IPS-18c (cell line): ENCODE measurements around the gene NHERF1.

Experiments used
- H3K4me3 ChIP-seq: 2 replicates; pipeline ENCODE4 v1.7.0; 2013; ENCODE audit warnings: low read depth, mild to moderate bottlenecking, low read length, moderate library complexity; ENCODE audit not compliant: insufficient read depth
- H3K9me3 ChIP-seq: one replicate; pipeline ENCODE4 v1.6.1; 2013; ENCODE audit warnings: mild to moderate bottlenecking, low read length, moderate library complexity; ENCODE audit not compliant: control insufficient read depth, insufficient read depth

Gene NHERF1

DNA sequence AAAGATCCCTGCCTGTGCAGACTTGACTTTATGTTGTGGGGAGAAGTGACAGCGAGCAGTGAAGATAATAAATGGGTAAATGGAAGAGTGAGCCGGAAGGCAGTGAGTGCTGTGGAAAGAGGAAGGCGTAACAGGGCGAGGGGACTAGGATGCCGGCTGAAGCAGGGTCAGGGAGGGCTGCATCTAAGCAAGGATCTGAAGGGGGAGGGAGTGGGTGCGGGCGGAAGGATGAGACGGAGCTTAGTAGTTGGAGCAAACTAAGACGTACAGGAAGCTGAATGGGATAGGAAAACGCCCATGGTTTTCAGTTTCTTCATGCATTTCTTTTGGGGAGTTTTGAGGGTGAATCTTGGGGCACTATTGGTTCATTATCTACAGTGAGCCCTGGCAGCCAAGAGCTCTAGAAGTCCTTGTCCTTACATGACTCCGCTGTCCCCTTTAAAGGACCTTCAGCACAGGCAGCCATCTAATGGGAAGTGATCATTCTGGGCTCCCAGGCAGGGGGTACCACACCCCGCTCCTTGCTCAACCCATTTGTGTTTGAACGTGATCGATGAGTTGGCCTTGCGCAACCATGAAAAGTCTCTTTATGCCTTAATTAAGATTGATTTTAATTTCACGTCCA lies 38.1 kb downstream of the NHERF1 start:
- Histone ChIP-seq H3K4me3 (no peak overlapping the region), H3K9me3 (peaks cover 6% of the 10 kb centered on the region)

DNA sequence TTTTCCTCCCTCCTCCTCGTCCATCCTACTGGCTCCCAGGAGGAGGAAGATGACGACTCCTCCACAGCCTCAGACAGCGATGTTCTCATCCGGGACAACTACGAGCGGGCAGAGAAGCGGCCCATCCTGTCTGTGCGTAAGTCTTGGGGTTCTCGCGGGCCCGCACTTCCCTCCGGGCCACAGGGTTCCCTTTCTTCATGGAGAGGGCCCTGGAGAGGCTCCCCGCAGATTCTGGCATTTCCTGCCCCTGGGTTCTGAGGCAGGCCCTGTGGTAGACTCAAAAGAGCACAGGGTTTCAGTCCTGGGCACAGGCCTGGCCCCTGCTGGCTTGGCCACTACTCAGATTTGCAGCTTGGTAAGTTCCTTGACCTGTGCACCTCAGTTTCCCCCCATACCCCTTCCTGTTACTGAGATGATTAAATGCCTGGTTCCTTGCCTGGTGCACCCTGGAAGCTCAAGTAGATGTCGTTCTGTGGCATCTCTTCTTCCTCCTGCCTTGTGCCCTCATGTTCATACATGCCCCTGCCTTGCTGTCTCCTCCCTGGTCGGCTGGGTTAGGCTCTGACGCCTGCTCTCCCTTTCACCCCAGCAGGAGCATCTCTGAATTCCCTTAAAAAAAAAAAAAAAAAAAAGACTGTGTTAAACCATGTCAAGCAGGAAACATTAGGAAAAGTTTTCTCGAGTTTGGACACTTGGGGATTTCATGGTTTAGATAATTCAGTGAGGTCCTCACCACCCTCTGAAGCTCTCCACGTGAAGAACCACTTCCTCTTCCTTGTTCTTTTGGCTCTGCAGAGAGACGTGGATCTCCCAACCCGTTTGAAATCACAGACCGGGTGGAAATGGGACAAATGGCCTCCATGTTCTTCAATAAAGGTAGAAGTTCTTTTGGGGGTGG lies 42.0 kb downstream of the NHERF1 start:
- Histone ChIP-seq H3K4me3 (no peak overlapping the region), H3K9me3 (peaks cover 4% of the 10 kb centered on the region)

DNA sequence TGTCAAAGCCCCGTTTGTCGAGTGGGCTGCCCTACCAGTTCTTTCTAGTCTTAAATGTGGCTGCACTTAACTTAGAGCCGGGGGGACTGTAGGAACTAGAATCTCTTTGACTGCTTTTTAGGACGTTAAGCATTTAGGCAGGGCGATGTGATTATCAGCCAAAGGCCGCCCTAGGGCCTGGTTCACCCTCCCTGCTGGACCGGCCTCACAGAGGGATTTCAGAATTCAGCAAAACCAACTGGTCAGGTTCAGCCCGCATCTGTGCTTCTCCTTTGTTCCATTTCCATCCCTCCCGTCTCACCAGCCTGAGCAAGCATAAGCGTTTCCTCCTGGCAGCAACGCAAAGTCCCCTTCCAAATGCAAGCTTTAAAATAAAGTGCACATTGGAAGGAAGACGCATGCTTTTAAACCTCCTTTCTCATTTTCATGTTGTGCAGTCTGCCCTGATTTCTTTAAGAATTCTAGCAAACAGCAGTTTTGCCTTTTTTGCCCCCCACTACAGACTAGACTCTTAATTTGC lies 44.2 kb downstream of the NHERF1 start:
- no peak overlapping the region for H3K4me3 ChIP-seq
- peaks cover 4% of the 10 kb centered on the region for H3K9me3 ChIP-seq

DNA sequence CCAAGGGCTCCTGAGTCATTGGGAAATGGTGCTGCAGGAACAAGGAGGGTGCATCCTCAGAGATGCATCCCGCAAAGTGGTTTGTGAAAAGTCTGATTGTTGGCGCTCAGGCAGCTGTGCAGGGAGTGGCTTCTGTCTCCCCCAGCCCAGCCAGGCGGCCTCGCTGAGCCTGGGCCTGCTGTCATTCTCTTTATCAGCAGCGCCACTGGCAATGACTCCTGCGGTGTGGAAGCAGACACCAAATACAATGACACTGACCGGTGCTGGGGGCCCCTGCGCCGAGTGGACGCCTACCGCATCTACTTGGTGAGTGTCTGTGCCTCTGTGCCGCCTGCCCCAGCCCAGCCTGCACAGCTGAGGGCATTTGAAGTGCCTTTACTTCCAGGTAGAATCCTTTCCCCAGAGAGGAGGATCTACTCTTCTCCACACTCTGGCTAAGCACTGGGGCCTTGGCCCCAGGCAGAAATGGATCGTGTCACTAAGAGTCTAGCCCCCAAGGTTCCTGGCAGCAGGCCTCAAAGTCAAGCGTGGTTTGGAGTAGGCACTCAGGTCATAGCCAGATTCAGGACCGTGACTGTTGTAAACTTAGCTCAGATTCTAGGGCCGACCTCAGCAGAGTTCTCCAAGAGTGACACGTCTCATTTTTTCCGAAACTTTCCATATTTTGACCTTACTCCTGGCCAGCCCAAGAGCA lies 47.0 kb downstream of the NHERF1 start:
- Histone ChIP-seq H3K9me3 (no peaks in the 10 kb centered on the region), H3K4me3 (no peak overlapping the region)

DNA sequence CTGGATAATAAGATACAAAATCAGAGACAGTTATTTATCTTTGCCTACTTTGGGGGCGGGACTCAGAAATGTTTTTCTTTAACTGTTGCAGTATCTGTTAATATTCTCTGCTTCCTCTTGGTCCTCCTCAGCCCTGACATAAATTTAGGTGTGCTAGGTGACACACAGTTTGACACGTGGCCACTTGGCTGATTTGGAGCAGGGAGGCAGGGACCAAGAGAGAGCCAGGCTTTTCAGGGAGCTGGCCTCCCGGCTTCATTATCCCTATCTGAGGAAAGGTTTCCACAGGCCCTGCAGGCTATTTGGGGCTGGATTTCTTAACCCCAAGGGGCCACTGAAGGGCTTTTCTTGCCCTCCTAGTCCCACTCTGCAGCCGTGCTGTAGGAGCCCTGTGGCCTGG lies 47.8 kb downstream of the NHERF1 start:
- H3K9me3 ChIP-seq = no peaks in the 10 kb centered on the region
- H3K4me3 ChIP-seq = no peak overlapping the region

DNA sequence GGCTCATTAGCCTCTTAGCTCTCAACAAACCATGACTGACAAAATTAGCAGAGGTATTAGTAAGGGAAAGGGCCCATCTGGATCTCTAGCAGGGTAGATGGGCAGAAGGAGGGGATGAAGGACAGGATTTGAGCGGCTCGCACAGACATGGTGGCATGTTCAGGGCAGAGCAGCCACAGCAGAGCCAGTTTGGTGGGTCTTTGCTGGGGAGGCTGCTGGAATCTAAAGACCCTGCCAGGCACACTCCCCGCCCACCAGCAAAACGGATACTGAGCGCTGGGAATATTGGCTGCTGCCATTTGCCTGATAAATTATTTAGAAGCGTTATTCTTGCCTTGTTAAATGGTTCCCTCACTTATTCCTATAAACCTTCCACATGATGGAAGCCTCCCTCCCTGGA lies 48.4 kb downstream of the NHERF1 start:
- H3K4me3 ChIP-seq = no peak overlapping the region
- no peaks in the 10 kb centered on the region for H3K9me3 ChIP-seq

DNA sequence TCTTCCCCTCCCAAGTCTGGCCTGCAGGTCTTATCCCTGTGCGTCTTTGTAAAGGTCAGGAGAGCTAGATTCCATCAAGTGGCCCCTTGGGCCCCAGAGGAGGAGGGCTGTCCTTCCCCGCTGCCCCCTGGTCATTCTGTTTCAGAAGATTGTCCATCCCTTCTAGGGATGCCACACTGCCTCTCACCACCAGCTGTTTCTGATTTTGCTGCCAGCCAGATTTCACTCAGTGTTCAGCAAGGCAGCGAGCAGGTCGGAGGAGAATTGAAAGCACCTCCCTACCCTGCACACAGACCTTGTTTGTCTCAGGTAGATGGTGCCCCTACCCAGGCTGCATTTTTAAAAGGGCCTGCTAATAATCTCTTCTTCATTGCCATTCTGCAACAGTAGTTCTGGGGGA lies 49.4 kb downstream of the NHERF1 start:
- Histone ChIP-seq H3K9me3 (no peaks in the 10 kb centered on the region), H3K4me3 (no peak overlapping the region)

DNA sequence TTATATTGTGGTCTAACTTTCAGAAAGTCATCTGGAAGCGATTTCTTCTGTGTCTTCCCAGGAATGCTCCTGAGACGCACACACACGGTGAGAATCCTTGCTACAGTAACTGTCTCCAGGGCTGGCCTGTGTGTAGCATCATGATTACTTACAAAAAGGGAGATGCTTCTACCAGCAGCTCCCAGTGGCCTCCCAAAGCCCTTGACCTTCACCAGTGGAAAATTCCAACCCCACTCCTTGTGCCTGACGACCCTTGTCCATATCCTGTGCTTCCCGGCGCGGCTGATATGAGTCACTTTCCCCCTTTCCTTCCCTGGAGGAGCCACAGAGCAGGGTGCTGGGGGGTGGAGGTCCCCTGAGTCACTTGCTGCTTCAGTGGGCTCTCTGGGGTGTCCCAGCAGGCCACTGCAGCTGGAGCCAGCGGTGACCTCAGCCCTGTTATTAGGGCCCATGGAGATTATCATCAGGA lies 49.8 kb downstream of the NHERF1 start:
- Histone ChIP-seq H3K9me3 (no peaks in the 10 kb centered on the region), H3K4me3 (no peak overlapping the region)

DNA sequence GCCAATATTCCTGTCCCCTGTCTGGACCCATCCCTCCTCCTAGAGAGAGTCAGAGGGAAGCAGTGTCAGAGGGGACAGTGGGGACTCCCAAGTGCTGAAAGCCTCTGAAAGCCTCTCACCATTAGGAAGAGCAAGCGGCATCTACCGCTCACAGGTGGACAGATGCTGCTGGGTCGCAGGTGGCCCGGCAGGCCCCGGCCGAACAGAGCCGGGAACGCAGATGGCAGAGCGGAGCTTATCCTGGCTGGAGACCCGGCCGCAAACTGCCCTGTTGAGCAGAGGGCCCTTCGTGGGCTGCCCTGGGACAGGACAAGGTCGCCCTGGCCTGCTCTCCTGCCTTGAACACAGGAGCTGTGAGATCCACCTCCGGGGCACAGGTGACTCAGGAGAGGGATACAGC lies 50.7 kb downstream of the NHERF1 start:
- Histone ChIP-seq H3K4me3 (no peak overlapping the region), H3K9me3 (no peaks in the 10 kb centered on the region)

DNA sequence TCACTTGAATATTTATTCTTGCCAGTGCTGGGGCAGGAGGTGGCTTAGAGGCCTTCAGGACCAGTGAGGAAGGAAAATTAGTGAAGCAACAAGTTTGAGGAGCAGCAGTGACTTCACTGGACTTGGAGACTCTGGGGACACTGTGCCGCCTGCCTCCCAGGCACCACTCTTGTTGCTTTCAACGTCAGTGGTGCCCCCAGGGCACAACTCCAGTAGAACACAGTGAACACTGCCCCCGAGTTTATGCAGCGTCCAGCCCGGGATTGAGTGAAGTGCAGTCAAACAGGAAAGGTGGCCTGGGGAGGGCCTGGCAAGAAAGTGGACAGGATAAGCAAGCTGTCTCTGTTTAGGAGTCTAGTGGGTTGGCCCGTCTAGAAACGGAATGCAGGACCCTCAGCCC lies 52.1 kb downstream of the NHERF1 start:
- Histone ChIP-seq H3K4me3 (no peak overlapping the region), H3K9me3 (no peaks in the 10 kb centered on the region)

DNA sequence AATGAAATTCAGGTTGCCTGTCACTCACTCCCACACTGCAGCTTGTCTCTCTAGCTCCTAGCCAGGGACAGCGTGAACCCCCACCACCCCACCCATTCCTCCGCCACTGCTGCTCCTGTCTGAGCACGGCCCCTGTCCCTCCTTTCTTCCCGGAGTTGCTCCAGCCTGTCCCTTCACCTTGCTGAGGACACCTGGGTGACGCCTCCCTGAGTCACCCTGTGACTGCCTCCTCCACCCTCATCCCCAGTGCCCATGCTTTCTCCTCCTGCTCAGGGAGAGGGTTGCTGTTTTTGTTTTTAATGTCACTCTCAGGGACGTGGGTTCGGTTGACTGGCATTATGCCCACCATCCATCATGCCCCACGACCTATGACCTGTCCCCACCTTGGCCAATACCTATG lies 53.5 kb downstream of the NHERF1 start:
- no peaks in the 10 kb centered on the region for H3K9me3 ChIP-seq
- H3K4me3 ChIP-seq = no peak overlapping the region

DNA sequence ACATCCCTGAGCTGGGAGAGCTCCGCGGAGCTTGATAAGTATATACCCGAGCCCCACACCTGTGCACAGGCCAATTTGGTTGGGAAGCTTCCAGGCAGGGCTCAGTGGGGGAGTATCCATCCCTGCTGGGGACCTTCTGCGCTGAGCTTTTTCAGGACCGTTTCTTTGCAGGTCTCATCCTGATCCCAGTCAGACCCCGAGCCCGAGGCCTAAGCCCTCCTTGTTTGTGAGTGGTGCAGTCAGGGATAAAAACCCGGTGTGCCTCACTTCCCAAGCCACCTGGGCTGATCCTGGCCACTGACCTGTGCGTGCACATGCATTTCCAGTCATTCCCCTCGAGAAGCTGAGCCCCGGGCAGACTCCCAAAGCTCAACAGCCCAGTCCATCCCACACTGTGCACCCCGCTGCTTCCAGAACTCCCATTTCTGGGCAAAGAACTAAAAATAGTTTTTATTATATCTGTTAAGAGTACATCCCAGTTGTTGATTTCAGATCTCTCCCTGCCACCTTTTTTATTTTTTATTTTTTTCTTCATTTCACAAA lies 55.0 kb downstream of the NHERF1 start:
- no peaks in the 10 kb centered on the region for H3K9me3 ChIP-seq
- no peak overlapping the region for H3K4me3 ChIP-seq

DNA sequence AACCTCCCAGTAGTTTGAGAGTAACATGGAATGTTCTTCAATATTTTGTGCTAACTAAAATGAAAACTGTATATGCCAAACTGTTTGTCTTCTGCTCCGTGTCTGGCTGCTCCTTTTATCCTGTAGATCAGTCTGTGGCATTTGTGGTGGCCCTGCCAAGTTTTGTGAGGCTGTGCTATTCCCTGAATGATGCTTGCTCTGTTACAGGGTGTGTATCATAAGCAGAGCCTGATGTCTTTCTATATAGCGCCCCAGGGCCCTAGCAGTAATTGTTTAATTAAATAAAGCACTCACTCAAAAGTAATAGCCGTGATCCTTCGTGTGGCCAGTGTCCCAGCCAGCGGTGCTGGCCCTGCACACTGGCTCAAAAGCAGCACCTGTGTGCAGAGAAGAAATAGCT lies 55.5 kb downstream of the NHERF1 start:
- Histone ChIP-seq H3K4me3 (no peak overlapping the region), H3K9me3 (no peaks in the 10 kb centered on the region)

DNA sequence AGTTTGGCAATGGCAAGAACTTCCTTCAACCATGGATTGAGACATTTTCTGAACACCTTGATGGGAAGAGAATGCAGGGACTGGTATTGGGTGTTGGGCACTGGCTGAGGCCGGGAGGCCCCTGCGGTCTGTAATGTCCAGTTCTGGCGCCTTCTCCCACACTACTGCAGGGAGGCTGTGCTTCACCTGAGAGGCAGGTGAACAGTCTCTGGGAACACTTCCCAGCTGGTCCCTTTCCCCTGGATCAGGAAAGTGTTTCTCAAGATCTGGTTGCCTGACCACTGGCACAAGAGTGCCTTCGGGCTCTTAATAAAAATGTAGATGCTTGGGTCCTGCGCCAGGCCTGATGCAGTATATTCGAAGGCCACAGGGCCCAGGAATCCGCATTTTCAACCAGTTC lies 56.3 kb downstream of the NHERF1 start:
- H3K9me3 ChIP-seq = no peaks in the 10 kb centered on the region

DNA sequence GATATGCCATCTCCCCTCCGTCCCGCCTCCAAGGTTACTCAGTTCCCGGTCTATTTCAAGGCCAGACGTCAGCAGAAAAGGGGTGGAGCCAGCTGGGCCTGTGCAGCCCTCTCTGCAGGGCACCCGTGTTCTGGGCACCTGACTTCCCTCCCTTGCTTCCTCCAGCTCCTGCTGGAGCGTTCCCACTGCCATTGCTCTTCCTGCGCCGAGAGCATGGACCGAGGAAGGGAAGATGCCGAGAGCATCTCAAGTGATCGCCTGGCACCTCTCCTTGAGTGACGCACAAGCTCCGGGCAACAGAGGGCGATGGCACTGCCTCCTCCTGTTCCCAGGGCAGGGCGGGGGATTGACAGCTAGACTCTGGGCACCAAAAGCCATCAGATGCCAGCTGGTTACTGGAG lies 57.2 kb downstream of the NHERF1 start:
- Histone ChIP-seq H3K4me3 (no peak overlapping the region), H3K9me3 (no peaks in the 10 kb centered on the region)

More for the DNA sequence above, 56.3 kb downstream of the NHERF1 start:
- no peak overlapping the region for H3K4me3 ChIP-seq

DNA sequence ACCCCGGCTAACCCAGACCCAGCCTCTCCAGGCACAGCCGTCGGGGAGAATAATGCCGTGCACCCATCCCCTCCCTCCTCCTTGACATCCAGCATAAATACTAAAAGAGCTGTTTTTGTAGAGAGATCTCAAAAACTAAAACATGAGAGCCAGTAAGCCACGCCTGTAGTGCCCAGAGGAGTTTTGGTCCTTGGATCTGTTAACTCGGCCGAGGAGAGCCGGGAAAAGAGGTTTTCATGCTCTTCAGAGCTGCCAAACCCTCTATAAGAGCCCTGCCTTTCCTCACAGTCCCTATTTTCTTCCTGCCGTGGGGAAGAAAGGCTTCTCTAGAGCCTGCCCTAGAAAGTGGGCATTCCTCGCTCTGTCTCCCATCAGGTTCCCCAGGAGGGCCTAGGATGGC lies 57.9 kb downstream of the NHERF1 start:
- H3K9me3 ChIP-seq = no peaks in the 10 kb centered on the region
- no peak overlapping the region for H3K4me3 ChIP-seq

DNA sequence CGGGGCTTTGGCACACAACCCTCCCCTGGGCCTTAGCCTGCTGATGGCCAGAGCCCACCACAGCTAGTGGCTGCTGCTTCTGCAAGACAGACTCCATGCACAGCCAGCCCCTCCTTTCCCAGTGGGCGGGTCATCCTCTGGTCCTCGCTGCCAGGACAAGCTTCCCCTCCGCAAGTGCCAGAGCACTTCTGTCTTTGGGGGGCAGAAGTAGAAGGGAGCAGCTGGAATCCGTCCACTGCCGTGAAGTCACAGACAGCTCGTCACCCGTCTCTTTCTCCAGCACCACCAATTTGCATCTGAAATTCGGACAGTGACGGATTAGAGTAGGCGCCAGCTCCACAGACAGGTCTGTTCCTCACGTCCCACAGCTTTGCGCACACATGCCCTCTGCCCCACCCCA lies 59.0 kb downstream of the NHERF1 start:
- H3K4me3 ChIP-seq = no peak overlapping the region

More for the DNA sequence above, 59.0 kb downstream of the NHERF1 start:
- no peaks in the 10 kb centered on the region for H3K9me3 ChIP-seq
